Activated CD4-positive, alpha-beta T cell treated with anti-CD3 and anti-CD28 coated beads, Interleukin-2, amount 50 U/mL, for 24 hours (primary cell): ENCODE results near the gene LRRC10B.

Source experiments
- DNase-seq, 2 donors: peaks; one replicate each; pipeline ENCODE4 v3.0.0-alpha.2; 2020; ENCODE audit warnings: low read depth in 1 of 2, low spot score in 1 of 2

LRRC10B gene

DNA sequence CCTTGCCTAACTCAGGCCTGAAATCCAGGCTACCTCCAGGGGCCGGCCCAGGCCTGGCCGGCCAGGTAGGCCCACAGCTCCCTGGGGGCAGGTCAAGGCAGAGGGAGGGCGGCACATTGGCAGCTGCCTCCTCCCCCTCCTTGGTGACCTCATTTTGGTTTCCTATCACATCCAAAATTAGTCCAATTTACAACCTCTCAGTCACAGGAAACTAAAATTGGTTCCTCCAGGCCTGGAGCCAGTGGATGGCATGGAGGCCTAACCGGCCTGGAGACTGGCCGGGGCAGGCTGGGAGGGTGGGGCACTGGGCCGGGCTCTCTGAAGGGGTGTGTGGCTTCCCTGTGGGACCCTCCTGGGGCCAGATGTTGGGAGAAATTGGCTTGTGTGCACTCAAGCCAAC, 35.9 kb downstream of the LRRC10B start:
- no peak for DNase-seq

DNA sequence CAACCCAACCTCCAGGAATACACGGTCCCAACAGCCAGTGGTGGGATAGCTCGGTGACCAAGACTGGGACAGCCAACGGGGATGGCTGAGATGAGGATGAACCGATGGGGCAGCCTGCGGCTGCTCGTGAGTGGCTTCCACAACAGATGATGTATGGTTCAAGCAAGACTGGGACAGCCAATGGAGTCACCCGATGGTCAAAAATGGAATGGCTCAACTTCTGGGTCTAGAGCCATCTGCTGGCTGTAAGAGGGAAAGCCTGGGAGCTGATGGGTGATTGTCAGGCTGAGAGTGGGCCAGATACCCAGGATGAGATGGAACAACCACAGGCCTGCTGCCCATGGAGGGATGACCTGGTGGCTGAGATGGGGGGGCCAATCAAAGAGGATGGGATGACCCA, 36.8 kb downstream of the LRRC10B start:
- DNase-seq: no peak

- no peak for DNase-seq
Observed at GRCh38 chr11:61545921-61546320, 37.4 kb downstream of the LRRC10B start.

DNA sequence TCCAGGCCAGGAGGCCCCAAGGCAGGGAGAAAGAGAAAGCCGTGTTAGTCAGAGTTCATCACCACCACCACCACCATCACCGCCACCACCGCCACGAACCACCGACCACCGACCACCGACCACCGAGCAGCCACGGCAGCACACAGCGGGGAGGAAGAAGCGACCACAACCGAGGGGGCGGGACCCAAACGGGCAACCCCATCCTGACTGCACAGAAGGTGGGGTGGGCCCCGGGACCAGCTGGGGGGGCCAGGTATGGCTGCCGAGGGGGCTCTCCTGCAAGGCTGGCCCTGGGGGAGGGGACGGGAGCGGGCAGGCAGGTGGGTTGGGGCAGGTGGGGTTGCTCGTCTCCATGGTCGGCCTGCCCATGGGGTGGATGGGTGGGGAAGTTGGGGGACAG, 38.1 kb downstream of the LRRC10B start:
- DNase-seq: no peak

DNA sequence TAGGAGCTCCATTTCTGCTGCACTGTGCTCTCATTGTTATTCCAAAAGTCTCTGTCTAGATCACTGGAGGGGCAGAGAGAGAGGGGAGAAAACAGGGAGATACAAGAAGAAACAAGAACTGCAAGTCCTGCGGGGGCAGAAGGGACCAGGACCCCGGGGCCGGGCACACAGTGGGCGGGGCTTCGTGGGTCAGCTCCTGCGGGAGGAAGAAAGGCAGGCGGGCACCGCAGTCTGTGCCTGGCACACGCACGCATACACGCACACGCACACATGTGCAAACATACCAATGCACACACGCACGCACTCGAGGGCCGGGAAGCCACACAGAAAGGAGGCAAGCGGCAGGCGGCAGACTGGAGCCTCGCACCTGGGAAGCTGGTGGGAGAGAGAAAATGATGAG, 38.7 kb downstream of the LRRC10B start:
- no peak for DNase-seq

GRCh38 chr11:61549177-61549576, 40.6 kb downstream of the LRRC10B start:
- no peak for DNase-seq

DNA sequence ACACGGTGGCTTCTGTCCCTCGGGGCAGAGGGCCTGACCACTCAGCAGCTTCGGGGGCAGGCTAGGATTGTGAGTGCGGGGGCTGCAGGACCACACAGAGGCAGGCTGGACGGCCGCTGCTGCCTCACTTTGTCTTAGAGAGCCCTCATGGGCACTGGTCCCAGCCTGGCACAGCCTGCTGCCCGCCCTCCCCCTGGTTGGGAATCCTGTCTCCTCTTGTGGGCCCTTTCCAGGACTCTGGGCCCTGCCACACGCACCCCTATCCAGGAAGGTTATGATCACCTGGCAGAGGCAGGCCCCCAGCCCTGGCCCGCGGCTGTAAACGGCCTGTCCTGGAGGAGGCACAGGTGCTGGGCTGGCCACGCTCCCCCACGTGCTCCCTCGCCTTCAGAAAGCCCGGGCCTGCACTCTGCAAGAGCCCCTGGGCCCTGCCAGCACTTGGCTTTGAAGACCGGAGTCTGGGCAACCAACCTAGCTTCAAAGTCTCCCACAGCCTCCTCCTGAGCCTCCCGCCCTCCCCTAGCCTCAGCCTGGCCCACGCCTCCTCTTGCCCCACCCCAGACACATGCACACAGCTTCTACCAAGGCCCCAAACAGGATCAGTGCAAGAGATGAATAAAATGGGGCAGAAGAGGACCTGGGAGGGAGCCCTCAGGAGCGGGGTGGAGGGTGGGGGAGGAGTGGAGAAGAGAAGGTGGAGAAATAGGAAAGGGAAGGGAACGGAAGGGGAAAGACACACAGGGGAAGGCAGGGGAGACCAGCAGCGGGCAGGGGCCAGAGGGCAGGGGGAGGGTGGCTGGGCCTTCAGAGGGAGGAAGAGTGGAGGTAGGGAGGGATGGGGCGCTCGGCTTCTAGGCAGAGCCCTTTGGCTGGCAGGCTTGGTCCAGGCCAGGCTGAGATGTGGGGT, 41.4 kb downstream of the LRRC10B start:
- DNase-seq: no peak

DNA sequence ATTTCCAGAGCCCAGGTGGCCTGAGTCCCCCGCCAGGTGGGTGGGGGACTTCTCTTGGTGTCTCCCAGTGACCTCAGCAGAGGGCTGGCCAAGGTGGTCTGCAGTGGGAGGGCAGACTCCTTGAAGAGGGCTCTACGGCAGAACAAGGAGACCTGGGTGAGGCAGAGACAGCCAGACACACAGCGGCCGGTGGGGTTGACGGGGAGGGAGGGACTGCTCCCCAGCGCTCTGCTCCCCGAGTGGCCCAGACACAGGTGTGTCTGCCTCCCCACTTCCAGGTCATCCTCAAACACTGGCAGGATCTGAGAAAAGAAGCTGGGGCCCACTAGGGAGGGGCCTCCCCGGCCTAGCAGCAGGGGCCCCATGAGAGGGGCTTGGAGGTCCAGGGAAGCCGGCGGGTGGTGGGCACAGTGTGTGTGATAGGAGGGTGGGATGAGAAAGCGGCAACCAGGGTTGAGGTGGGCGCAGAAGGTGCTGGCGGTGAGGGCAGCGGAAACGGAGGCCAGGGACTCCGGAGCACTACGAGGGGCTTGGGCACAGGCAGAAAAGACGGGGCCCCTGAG, 42.2 kb downstream of the LRRC10B start:
- DNase-seq: no peak

GRCh38 chr11:61551634-61552033, 43.1 kb downstream of the LRRC10B start:
- DNase-seq: no peak

- DNase-seq: no peak
Observed at GRCh38 chr11:61552108-61552635, 43.6 kb downstream of the LRRC10B start.

GRCh38 chr11:61553373-61554171, 45.0 kb downstream of the LRRC10B start:
- no peak for DNase-seq

GRCh38 chr11:61554172-61554988, 45.8 kb downstream of the LRRC10B start:
- no peak for DNase-seq

GRCh38 chr11:61555051-61555969, 46.8 kb downstream of the LRRC10B start:
- no peak for DNase-seq

DNA sequence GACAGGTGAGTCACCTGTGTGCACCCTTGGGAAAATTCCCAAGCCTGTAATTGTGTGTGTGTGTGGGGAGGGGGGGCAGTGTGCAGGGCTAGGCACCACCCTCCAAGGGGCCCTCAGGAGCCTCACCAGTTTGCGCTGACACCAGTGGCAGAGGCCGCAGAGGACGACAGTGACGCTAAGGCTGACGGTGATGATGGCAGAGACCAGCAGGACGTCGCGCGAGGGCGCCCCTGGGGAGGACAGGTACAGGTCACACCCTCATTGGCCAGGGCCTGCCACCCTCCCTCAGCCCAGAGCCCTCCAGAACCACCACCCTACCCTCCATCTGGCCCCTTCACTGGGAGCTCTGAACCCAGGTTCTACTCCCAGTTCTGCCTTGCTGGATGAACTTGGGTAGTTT, 47.4 kb downstream of the LRRC10B start:
- DNase-seq: no peak

- DNase-seq: no peak
Observed at GRCh38 chr11:61556621-61557020, 48.1 kb downstream of the LRRC10B start.
